ENCODE data around the gene KLF13.

DNA sequence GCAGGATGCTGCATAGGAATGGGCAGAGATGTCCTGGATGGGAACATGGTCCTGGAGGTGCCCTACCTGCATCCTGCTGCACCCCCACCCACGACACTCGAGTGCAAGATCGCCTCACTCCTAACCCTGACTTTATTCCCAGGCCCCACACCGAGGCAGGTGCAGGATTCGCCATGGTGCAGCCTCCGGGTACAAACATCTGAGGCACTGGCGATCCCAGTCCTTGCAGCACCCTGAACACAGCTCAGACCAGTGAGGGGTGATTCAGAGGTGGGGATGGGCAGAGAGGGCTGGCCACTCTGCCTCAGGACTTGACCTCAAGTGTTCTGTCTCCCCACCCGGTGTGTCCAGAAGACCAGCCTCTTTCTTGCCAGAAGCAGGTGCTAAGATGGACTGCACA, 49.1 kb downstream of the KLF13 start:
- TF ChIP-seq, protein P1, sequence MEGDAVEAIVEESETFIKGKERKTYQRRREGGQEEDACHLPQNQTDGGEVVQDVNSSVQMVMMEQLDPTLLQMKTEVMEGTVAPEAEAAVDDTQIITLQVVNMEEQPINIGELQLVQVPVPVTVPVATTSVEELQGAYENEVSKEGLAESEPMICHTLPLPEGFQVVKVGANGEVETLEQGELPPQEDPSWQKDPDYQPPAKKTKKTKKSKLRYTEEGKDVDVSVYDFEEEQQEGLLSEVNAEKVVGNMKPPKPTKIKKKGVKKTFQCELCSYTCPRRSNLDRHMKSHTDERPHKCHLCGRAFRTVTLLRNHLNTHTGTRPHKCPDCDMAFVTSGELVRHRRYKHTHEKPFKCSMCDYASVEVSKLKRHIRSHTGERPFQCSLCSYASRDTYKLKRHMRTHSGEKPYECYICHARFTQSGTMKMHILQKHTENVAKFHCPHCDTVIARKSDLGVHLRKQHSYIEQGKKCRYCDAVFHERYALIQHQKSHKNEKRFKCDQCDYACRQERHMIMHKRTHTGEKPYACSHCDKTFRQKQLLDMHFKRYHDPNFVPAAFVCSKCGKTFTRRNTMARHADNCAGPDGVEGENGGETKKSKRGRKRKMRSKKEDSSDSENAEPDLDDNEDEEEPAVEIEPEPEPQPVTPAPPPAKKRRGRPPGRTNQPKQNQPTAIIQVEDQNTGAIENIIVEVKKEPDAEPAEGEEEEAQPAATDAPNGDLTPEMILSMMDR (IDR thresholded peaks at IDR 0.05; ENCODE audit: low read length): no peak
- TF ChIP-seq EZH2phosphoT487 (IDR thresholded peaks at IDR 0.05; ENCODE audit: low read length): no peak
